ENCODE data around the gene RAD54L. TPM values are rescaled to one million over a fixed set of nuclear protein-coding genes. Genes with fewer than 3 reads are reported as not detected.

RAD54L gene
- total RNA-seq, 4 donors from 2014 or later, result 1.2 TPM; not detected in 3

DNA sequence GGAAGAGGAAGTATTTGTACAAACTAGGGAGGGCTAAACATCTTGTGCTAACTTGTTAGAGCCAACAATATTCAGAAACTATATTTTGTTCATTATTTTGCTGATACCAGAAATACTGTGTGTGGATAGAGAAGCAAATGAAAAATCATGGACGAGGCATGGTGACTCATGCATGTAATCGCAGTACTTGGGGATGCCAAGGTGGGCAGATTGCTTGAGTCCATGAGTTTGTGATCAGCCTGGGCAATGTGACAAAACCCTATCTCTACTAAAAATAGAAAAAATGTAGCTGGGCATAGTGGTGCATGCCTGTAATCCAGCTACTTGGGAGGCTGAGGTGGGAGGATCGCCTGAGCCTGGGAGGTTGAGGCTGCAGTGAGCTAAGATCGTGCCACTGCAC lies 42.4 kb downstream of the RAD54L start:
- intact Hi-C loops (cut with DNase I), result no loop called here
- Histone ChIP-seq H3K27ac (replicated peaks in 1 of 4) (no peak overlapping the region), H3K4me1 (no peaks in the 10 kb centered on the region), H3K36me3 (peaks cover 23 to 91% (median 82%) of the 10 kb centered on the region in 4 donors), H3K4me3 (no peak overlapping the region), H3K9me3 (no peaks in the 10 kb centered on the region), H3K27me3 (no peaks in the 10 kb centered on the region)
- WGBS, result 90% methylated on average over 4 of the region's 4 CpGs
- TF ChIP-seq POLR2A (IDR thresholded peaks at IDR 0.05; ENCODE audit: low read depth), result no peak
- TF ChIP-seq, protein P1, sequence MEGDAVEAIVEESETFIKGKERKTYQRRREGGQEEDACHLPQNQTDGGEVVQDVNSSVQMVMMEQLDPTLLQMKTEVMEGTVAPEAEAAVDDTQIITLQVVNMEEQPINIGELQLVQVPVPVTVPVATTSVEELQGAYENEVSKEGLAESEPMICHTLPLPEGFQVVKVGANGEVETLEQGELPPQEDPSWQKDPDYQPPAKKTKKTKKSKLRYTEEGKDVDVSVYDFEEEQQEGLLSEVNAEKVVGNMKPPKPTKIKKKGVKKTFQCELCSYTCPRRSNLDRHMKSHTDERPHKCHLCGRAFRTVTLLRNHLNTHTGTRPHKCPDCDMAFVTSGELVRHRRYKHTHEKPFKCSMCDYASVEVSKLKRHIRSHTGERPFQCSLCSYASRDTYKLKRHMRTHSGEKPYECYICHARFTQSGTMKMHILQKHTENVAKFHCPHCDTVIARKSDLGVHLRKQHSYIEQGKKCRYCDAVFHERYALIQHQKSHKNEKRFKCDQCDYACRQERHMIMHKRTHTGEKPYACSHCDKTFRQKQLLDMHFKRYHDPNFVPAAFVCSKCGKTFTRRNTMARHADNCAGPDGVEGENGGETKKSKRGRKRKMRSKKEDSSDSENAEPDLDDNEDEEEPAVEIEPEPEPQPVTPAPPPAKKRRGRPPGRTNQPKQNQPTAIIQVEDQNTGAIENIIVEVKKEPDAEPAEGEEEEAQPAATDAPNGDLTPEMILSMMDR (IDR thresholded peaks at IDR 0.05), result no peak
- no peak for TF ChIP-seq EP300 (IDR thresholded peaks at IDR 0.05)
- no peak for TF ChIP-seq POLR2AphosphoS5 (IDR thresholded peaks at IDR 0.05)
- no peak for DNase-seq (ENCODE audit: extremely low spot score)

DNA sequence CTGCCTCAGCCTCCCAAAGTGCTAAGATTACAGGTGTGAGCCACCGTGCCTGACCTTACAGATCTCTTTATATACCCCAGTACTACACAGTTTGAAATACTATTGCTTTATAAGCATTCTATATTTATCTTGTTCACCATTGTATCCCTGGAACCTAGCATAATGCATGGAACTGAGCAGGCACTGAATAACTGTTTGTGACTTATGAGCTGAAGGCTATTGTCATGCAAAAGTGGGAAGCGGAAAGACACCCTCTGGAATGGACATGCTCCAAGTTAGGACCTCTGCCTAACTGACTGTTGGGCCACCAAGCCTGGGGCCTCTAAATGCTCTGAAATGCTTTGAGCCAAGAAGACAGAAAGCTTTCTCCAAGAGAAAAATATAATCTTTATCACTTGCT lies 47.7 kb downstream of the RAD54L start:
- H3K36me3 ChIP-seq, result peaks cover 38 to 70% (median 63%) of the 10 kb centered on the region in 4 donors
- intact Hi-C loops (cut with DNase I), result no loop called here

DNA sequence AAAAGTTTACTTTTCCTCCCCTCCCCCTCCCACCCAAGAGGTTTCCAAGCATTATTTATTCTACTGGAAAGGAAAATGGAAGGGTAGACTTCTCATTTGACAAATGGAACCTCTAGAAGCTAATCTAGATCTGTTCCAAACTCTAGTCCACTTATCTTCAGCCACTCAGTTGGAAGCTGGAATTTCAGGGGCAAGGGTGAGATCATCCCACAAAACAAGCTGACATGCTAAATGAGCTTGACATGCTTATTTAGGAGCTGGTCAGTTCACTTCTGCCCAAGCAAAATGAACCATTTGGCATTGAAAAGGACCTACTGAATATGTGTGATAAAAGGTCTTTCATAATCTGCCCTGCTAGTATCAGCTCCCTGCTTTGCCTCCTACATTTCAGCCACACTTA lies 50.8 kb downstream of the RAD54L start:
- no peak for DNase-seq (ENCODE audit: extremely low spot score)
- H3K4me3 ChIP-seq, result no peak overlapping the region
- peaks cover 33 to 44% (median 38%) of the 10 kb centered on the region in 4 donors for H3K4me1 ChIP-seq
- intact Hi-C loops (cut with DNase I), result no loop called here
- TF ChIP-seq POLR2AphosphoS5 (IDR thresholded peaks at IDR 0.05) (no peak), EP300 (IDR thresholded peaks at IDR 0.05) (no peak), POLR2A (IDR thresholded peaks at IDR 0.05; ENCODE audit: low read depth) (no peak)
- TF ChIP-seq, protein P1 (IDR thresholded peaks at IDR 0.05), result no peak
- H3K9me3 ChIP-seq, result no peaks in the 10 kb centered on the region
- H3K27ac ChIP-seq (replicated peaks in 1 of 4), result peak overlapping the region; percentile 2 to 98 (median 44)
- no peaks in the 10 kb centered on the region for H3K27me3 ChIP-seq
- peaks cover 38 to 48% (median 46%) of the 10 kb centered on the region in 4 donors for H3K36me3 ChIP-seq

More for the DNA sequence above, 47.7 kb downstream of the RAD54L start:
- H3K4me1 ChIP-seq, result peaks cover 18 to 29% (median 21%) of the 10 kb centered on the region in 4 donors
- no peak for DNase-seq (ENCODE audit: extremely low spot score)
- H3K27me3 ChIP-seq, result no peaks in the 10 kb centered on the region
- no peak overlapping the region for H3K27ac ChIP-seq (replicated peaks in 1 of 4)
- no peak overlapping the region for H3K4me3 ChIP-seq
- 95% methylated on average over 2 of the region's 2 CpGs for WGBS
- no peak for TF ChIP-seq EP300 (IDR thresholded peaks at IDR 0.05)
- TF ChIP-seq, protein P1 (IDR thresholded peaks at IDR 0.05), result no peak
- TF ChIP-seq POLR2AphosphoS5 (IDR thresholded peaks at IDR 0.05), result no peak
- no peak for TF ChIP-seq POLR2A (IDR thresholded peaks at IDR 0.05; ENCODE audit: low read depth)
- no peaks in the 10 kb centered on the region for H3K9me3 ChIP-seq

DNA sequence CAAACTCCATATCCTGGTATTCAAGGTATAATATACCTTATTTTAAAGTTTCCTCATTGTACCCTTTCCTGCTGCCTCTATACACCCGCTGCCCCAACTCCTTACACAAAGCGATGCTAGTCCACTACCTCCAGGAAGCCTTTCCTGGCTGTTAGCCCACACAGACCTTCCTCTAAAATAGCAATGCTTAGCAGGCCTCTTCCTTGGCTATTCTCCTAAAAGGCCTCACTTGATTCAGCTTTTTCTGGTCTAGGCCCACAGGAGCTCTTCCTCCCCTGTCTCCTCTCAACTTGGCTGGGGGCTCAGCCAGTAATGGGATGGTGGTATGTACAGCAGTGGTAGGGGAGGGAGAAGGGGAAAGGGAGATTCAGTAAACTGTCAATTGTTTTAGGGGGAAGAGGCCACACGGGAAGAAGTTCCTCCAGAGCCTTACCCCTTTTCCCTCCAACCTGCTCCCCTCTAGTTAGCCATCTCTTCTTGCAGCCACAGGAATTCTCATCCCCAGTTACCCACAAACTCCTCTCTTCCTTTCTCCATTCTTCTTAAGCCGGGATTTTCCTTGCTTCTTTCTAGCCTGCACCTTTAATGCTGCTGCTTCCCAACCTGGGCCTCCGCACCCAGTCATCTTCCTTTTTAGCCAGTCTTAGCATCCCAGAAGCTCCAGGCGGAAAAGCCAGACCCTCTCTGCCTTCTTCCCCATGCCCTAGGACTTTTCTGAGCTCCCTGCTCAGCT lies 53.3 kb downstream of the RAD54L start:
- no peaks in the 10 kb centered on the region for H3K27me3 ChIP-seq
- TF ChIP-seq POLR2A (IDR thresholded peaks at IDR 0.05; ENCODE audit: low read depth) (no peak), EP300 (IDR thresholded peaks at IDR 0.05) (no peak), POLR2AphosphoS5 (IDR thresholded peaks at IDR 0.05) (no peak)
- TF ChIP-seq, protein P1 (IDR thresholded peaks at IDR 0.05), result no peak
- H3K27ac ChIP-seq (replicated peaks in 1 of 4), result peak overlapping the region; percentile 97 to 100 (median 98)
- intact Hi-C loops (cut with DNase I), result no loop called here
- H3K4me3 ChIP-seq, result peak overlapping the region; percentile 75 to 99 (median 83)
- no peaks in the 10 kb centered on the region for H3K9me3 ChIP-seq
- peaks cover 49 to 63% (median 56%) of the 10 kb centered on the region in 4 donors for H3K4me1 ChIP-seq
- WGBS, result 16% methylated on average over 6 of the region's 6 CpGs
- H3K36me3 ChIP-seq, result peaks cover 20 to 23% (median 21%) of the 10 kb centered on the region in 4 donors
- no peak for DNase-seq (ENCODE audit: extremely low spot score)

All from esophagus muscularis mucosa (tissue), 4 donors.